Heart right ventricle (tissue), 16 donors: ENCODE data around the gene MDM4. TPM values are rescaled to one million over a fixed set of nuclear protein-coding genes. Genes with fewer than 3 reads are reported as not detected.

Source experiments
- ATAC-seq, 8 donors: fragments of 200-7000 bp; cut with Tn5 transposase; one replicate each; pipeline ENCODE4 v1.9.1; 2020; ENCODE audit warnings: mild to moderate bottlenecking in 8 of 8, moderate library complexity in 8 of 8, moderate number of reproducible peaks in 1 of 8
- DNase-seq, 2 donors: peaks; one replicate each; pipeline ENCODE4 v3.0.0-alpha.2; 2020
- H3K27ac ChIP-seq, 10 donors: fragments of 200-600 bp; sonication (generic) in 2 of 10; one replicate each; pipeline versions ENCODE4 v1.5.0 to v1.8.0; 2020 to 2022; ENCODE audit warnings: mild to moderate bottlenecking in 3 of 10
- H3K27me3 ChIP-seq, 7 donors: fragments of 200-600 bp; one replicate each; pipeline ENCODE4 v1.8.0; 2021 to 2022; ENCODE audit warnings: mild to moderate bottlenecking in 2 of 7
- H3K36me3 ChIP-seq, 9 donors: fragments of 200-600 bp; sonication (generic) in 1 of 9; one replicate each; pipeline versions ENCODE4 v1.5.0 to v1.8.0; 2020 to 2022; ENCODE audit warnings: mild to moderate bottlenecking in 2 of 9
- H3K4me1 ChIP-seq, 9 donors: fragments of 200-600 bp; sonication (generic) in 1 of 9; one replicate each; pipeline versions ENCODE4 v1.5.0 to v1.8.0; 2020 to 2022; ENCODE audit warnings: mild to moderate bottlenecking in 4 of 9
- H3K4me3 ChIP-seq, 10 donors: fragments of 200-600 bp; sonication (generic) in 2 of 10; one replicate each; pipeline versions ENCODE4 v1.5.0 to v1.8.0; 2020 to 2022; ENCODE audit warnings: mild to moderate bottlenecking in 7 of 10, moderate library complexity in 2 of 10
- H3K9me3 ChIP-seq, 11 donors: fragments of 200-600 bp in 10 of 11; sonication (generic) in 2 of 11; one replicate each; pipeline versions ENCODE4 v1.5.0 to v1.8.0; 2013 to 2022; ENCODE audit warnings: mild to moderate bottlenecking in 2 of 11, control low read depth in 1 of 11, moderate library complexity in 1 of 11
- CTCF ChIP-seq, 9 donors: fragments of 200-600 bp; sonication (generic) in 2 of 9; IDR thresholded peaks; one replicate each; pipeline versions ENCODE4 v1.5.0 to v1.8.0; 2021 to 2022; ENCODE audit warnings: antibody characterized with exemption in 9 of 9, mild to moderate bottlenecking in 5 of 9, moderate library complexity in 1 of 9
- WGBS, 2 donors: extraction: QIAGEN DNeasy Blood & Tissue Kit; methylation state at CpG; one replicate each; pipeline ENCODE4 v1.1.7; 2013; ENCODE audit warnings: inconsistent platforms in 1 of 2; 5-methylcytosine and 5-hydroxymethylcytosine counted together
- intact Hi-C, 10 donors: fragments of 100-400 bp; cut with DNase I; formaldehyde crosslinking; loops; one replicate each; pipeline versions ENCODE4 v1.11.1 to v1.14.2; 2022
- polyA plus RNA-seq, 2 donors: library from polyadenylated mRNA; stranded (reverse); fragments of 200-250 nt; gene quantifications; one replicate each; pipeline ENCODE4 v1.2.3, GENCODE V29; 2013
- total RNA-seq, 10 donors: library from RNA; stranded (reverse); fragmentation: NEBNext Ultra II Directional in 3 of 10; extraction: Animal tissue kit (Norgen Biotek cat#: 25700) in 3 of 10; gene quantifications; one replicate each; pipeline versions ENCODE4 v1.2.1 to v1.2.4, GENCODE V29; 2021 to 2023
- donor health status: Arrhythmogenic right ventricular cardiomyopathy.
- donor health status: ischemic (EF 13 %, LVEDD 7.1; RV severe dilation, severe dysfunction).
- donor health status: healthy with polysubstance abuse.
- donor health status: DM: no; HTN: yes; CAD: no.
- donor health status: DM: no; HTN: no; CAD: no.
- donor health status: ischemic (EF 25% LVEDD 6.9; RV normal size, moderate dysfunction).
- donor health status: ischemic (EF 25% LVEDD 5.7; RV mildly dilated, moderate dysfunction).
- donor health status: healthy.
- donor health status: DM: yes; HTN: yes; CAD: no.
- donor health status: Ischemic cardiomyopathy.
- donor health status: ischemic (EF 35%, LVEDD 5.7; RV mildly dilated, moderate dysfunction).
- donor health status: nonischemic (EF 11% LVEDD 7.7; RV severe dilation, severe dysfunction).
- donor health status: DM: yes; HTN: yes; CAD: no.
- donor health status: PGD.
- donor health status: ischemic (EF 29% LVEDD 5.4; RV normal size, mild dysfunction).
- donor health status: nonischemic (EF 23%, LVEDD 6.1; RV moderate dilation, normal function).

The MDM4 gene
- total and polyA plus RNA-seq, 12 donors = 3.7 to 43.7 (median 38.7) TPM

GRCh38 chr1:204575221-204576190 is 59.3 kb downstream of the MDM4 start:
- ATAC-seq (no peak), DNase-seq (no peak)
- peaks cover 4 to 32% (median 18%) of the 10 kb centered on the region in 9 donors for H3K4me1 ChIP-seq
- TF ChIP-seq CTCF (IDR thresholded peaks at IDR 0.05) = no peak
- H3K4me3 ChIP-seq = no peak overlapping the region
- no peaks in the 10 kb centered on the region for H3K27me3 ChIP-seq
- H3K27ac ChIP-seq = no peak overlapping the region
- intact Hi-C loops = loop anchor here in 1 of 10 donors (10.0 kb wide), 1 partner anchor 369 kb away; no protein-coding TSS in a partner anchor
- WGBS, 2 donors = 86 to 93% methylated on average over 13 of the region's 13 CpGs
- peaks cover 0 to 21% (median 0%) of the 10 kb centered on the region in 9 donors for H3K36me3 ChIP-seq
- H3K9me3 ChIP-seq = no peaks in the 10 kb centered on the region

- WGBS, 2 donors = 92 to 94% methylated on average over 8 of the region's 8 CpGs
- Histone ChIP-seq H3K4me3 (no peak overlapping the region), H3K4me1 (peaks cover 4 to 32% (median 18%) of the 10 kb centered on the region in 9 donors), H3K36me3 (peaks cover 0 to 13% (median 0%) of the 10 kb centered on the region in 9 donors), H3K27ac (no peak overlapping the region), H3K27me3 (no peaks in the 10 kb centered on the region), H3K9me3 (no peaks in the 10 kb centered on the region)
- TF ChIP-seq CTCF (IDR thresholded peaks at IDR 0.05) = no peak
- intact Hi-C loops = loop anchor here in 1 of 10 donors (10.0 kb wide), 1 partner anchor 368 kb away; no protein-coding TSS in a partner anchor
- DNase-seq = no peak
- ATAC-seq = no peak
Measured at GRCh38 chr1:204576422-204576821, 60.2 kb downstream of the MDM4 start.

GRCh38 chr1:204577794-204578478 is 61.7 kb downstream of the MDM4 start:
- intact Hi-C loops = loop anchor here in 1 of 10 donors (10.0 kb wide), 1 partner anchor 367 kb away; no protein-coding TSS in a partner anchor
- Histone ChIP-seq H3K27me3 (no peaks in the 10 kb centered on the region), H3K4me1 (peaks cover 4 to 32% (median 18%) of the 10 kb centered on the region in 9 donors), H3K27ac (peak overlapping the region in 1 of 10 donors; percentile 69), H3K36me3 (peaks cover 0 to 7% (median 0%) of the 10 kb centered on the region in 9 donors), H3K9me3 (no peaks in the 10 kb centered on the region), H3K4me3 (no peak overlapping the region)
- ATAC-seq (no peak), DNase-seq (no peak)
- no peak for TF ChIP-seq CTCF (IDR thresholded peaks at IDR 0.05)
- WGBS, 2 donors = 95% methylated on average over 10 of the region's 10 CpGs
